Dedifferentiated amniotic fluid mesenchymal stem cell (primary cell): ENCODE data around the gene NPHS1.
"Not testable (repeated sequence)": the region's sequence is repeated elsewhere in the genome, so short reads cannot be mapped to it uniquely, and the experiment has no call there.

ENCODE experiments used
- DNase-seq: peaks from one replicate; pipeline ENCODE4 v3.0.0-alpha.2; 2016; ENCODE audit errors: extremely low spot score

The NPHS1 gene

GRCh38 chr19:35816262-35816661 lies 36.0 kb downstream of the NPHS1 start:
- no peak for DNase-seq

- no peak for DNase-seq
These were observed 39.0 kb downstream of the NPHS1 start for GRCh38 chr19:35813043-35813890.

GRCh38 chr19:35812220-35813042 lies 39.9 kb downstream of the NPHS1 start, which contains the start of gene PRODH2:
PRODH2 (minus strand) TSS chr19:35812845; CDS start chr19:35812805, 40 bp downstream.
- DNase-seq = no peak

- no peak for DNase-seq
These were observed 40.7 kb downstream of the NPHS1 start for GRCh38 chr19:35811317-35812219.

- no peak for DNase-seq
These were observed 44.7 kb downstream of the NPHS1 start for GRCh38 chr19:35807633-35808032.

GRCh38 chr19:35806597-35806996 lies 45.7 kb downstream of the NPHS1 start:
- DNase-seq = no peak

GRCh38 chr19:35805526-35806102 lies 46.7 kb downstream of the NPHS1 start:
- no peak for DNase-seq

GRCh38 chr19:35801828-35802227 lies 50.5 kb downstream of the NPHS1 start:
- no peak for DNase-seq

GRCh38 chr19:35797663-35798062 lies 54.6 kb downstream of the NPHS1 start:
- DNase-seq = no peak

GRCh38 chr19:35796645-35797542 lies 55.4 kb downstream of the NPHS1 start:
- DNase-seq = no peak

- DNase-seq = not testable (repeated sequence)
These were observed 56.7 kb downstream of the NPHS1 start for GRCh38 chr19:35795564-35795963.

- DNase-seq = no peak
These were observed 58.7 kb downstream of the NPHS1 start for GRCh38 chr19:35793381-35794165.

- no peak for DNase-seq
These were observed 59.4 kb downstream of the NPHS1 start for GRCh38 chr19:35792888-35793287.

- no peak for DNase-seq
These were observed 60.0 kb downstream of the NPHS1 start for GRCh38 chr19:35792312-35792711.

GRCh38 chr19:35791814-35792279 lies 60.5 kb downstream of the NPHS1 start:
- no peak for DNase-seq

GRCh38 chr19:35790981-35791813 lies 61.1 kb downstream of the NPHS1 start:
- no peak for DNase-seq

- DNase-seq = no peak
These were observed 62.0 kb downstream of the NPHS1 start for GRCh38 chr19:35789978-35790944.
